Amygdala (tissue), 56 donors: ENCODE measurements around the gene FBXL19.
"Not testable (repeated sequence)": the region's sequence is repeated elsewhere in the genome, so short reads cannot be mapped to it uniquely, and the experiment has no call there.

ENCODE experiments used
- DNase-seq, 56 donors: peaks; one replicate each; lab custom pipeline; 2025; lab: John Stamatoyannopoulos, UW

FBXL19 gene

GRCh38 chr16:30921459-30921747 lies 2.0 kb upstream of the FBXL19 start:
- no peak for DNase-seq

DNA sequence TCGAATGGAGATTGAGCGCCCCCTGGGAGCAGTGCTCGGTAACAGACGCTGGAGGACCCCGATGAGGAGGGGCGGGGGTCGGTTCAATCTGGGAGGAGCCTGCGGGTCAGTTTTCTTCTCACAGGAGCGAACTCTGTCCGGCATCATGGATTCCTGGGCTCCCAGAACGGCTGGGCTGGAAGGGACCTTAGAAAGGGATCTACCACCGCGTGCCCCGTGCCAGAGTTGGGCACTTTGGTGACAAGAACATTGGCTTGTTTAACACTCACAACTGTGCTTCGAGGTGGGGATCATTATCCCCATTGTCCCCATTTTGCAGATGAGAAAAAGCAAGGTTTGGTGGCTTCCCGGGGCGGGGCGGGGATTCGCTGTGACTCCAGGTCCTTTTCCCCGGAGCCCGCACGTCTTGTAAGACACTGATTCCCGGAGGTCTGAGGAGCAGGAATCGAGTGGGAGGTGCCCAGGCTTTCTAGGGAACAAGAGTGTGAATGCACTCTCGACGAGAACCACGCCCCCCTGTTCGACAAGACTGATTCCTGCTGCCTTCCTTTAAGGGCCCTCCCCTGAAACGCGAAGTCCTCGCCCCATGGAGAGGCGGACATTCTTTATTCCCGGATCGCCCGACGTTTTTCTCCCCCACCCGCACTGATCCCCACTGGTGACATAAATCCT lies 1.5 kb upstream of the FBXL19 start:
- peak in 55 of 56 donors; percentile 13 to 96 (median 77) for DNase-seq

GRCh38 chr16:30922420-30922959 lies 882 bp upstream of the FBXL19 start:
- peak; percentile 92 to 100 (median 100) for DNase-seq

- DNase-seq, result peak; percentile 88 to 100 (median 99)
These were observed 324 bp upstream of the FBXL19 start for GRCh38 chr16:30922960-30923535.

- peak in 2 of 56 donors; percentile 60 to 63 for DNase-seq
These were observed 922 bp downstream of the FBXL19 start for GRCh38 chr16:30924076-30924912.

- DNase-seq, result no peak
These were observed 1.7 kb downstream of the FBXL19 start for GRCh38 chr16:30924913-30925631.

GRCh38 chr16:30925632-30925987 lies 2.2 kb downstream of the FBXL19 start:
- no peak for DNase-seq

- no peak for DNase-seq
These were observed 2.8 kb downstream of the FBXL19 start for GRCh38 chr16:30925995-30926811.

DNA sequence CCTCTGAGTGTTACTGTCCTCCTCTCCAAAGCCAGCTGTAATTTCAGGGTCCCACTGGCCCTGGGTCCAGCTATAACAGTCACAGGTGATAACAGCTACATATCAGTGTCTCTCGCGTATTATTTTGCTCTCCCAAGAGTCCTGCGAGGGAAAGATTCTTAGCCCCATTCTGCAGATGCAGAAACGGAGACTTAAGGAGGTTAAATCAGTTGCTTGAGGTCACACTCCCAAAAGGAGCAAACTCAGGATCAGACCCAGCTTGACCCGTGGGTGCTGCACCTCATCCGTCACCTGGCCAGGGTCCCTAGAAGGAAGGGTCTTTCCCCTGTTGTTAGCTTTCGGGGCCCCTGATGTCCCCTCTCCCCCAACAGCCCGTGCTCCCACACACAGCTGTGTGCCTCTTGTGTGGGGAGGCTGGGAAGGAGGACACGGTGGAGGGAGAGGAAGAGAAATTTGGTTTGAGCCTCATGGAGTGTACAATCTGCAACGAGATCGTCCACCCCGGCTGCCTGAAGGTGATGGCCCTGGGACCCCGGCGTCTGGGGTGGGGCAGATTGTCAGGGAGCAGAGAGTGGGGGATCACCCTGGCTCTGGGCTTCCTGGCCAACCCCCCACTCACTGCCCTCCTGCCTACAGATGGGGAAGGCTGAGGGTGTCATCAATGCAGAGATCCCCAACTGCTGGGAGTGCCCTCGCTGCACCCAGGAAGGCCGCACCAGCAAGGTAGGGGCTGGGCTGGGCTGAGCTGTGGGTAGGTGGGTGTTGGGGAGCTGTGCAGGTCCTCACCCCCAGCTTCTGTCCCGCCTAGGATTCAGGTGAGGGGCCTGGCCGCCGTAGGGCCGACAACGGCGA lies 3.8 kb downstream of the FBXL19 start:
- no peak for DNase-seq

DNA sequence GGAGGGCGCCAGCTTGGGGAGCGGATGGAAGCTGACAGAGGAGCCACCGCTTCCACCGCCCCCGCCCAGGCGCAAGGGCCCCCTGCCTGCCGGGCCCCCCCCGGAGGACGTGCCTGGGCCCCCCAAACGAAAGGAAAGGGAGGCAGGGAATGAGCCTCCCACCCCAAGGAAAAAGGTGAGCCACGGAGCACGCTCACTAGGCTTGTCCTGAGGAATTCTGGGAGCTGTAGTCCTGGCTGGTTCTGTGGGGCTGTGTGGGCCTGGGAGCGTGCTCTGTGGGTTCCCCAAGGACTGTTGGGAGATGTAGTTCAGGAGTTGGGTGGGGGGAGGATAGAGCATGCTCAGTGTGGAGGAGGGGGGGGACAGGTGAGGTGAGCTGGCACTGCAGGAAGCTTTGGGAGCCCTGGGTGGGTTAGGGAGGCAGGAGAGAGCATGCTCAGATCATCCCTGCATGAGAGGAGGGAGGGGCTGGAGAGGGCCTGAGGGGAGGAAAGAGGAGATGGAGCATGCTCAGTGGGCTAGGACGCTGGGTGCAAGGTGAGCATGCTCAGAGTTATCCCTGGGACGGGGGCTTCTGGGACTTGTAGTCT lies 4.5 kb downstream of the FBXL19 start:
- peak in 46 of 56 donors; percentile 39 to 88 (median 68) for DNase-seq

DNA sequence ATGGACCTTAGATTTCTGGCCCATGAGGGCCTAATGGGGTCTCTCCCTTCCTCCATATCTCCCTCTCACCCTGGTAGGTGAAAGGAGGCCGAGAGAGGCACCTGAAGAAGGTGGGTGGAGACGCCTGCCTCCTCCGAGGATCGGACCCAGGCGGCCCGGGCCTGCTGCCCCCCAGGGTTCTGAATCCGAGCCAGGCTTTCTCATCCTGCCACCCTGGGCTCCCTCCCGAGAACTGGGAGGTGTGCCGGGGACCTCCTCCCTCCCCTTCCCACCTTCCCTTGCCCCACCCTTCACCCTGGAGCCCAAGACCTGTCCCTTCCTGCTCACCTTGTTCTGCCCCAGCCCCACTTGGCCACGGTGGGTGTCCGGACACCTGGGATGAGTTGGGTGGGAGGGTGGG lies 5.0 kb downstream of the FBXL19 start:
- no peak for DNase-seq

DNA sequence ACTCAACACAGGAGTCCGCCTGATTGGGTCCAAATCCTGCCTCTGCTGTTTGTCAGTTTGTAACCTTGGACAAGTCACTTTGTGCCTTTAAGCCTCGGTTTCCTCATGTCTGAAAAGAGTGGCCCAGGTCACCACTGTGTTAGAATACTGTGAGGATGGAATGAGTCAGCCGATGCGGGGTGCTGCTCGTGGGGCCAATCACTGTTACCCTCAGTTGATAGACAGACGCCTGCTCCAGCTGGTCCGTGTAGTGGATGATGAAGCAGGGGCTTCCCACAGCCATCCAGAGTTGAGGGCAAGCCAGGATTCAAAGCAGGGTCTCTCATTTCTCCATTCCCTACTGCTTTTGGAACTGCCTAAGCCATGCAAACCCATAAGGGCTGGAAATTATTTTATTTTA lies 5.8 kb downstream of the FBXL19 start:
- DNase-seq, result no peak

DNA sequence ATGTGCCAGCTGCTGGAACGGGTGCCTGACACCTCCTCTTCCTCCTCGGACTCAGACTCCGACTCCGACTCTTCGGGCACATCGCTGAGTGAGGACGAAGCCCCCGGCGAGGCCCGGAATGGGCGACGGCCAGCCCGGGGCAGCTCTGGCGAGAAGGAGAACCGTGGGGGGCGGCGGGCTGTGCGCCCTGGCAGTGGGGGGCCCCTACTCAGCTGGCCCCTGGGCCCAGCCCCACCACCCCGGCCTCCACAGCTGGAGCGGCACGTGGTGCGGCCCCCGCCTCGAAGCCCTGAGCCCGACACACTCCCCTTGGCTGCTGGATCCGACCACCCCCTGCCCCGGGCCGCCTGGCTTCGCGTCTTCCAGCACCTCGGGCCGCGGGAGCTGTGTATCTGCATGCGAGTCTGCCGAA lies 6.8 kb downstream of the FBXL19 start:
- no peak for DNase-seq

GRCh38 chr16:30931068-30931650 lies 7.8 kb downstream of the FBXL19 start:
- DNase-seq, result no peak

DNA sequence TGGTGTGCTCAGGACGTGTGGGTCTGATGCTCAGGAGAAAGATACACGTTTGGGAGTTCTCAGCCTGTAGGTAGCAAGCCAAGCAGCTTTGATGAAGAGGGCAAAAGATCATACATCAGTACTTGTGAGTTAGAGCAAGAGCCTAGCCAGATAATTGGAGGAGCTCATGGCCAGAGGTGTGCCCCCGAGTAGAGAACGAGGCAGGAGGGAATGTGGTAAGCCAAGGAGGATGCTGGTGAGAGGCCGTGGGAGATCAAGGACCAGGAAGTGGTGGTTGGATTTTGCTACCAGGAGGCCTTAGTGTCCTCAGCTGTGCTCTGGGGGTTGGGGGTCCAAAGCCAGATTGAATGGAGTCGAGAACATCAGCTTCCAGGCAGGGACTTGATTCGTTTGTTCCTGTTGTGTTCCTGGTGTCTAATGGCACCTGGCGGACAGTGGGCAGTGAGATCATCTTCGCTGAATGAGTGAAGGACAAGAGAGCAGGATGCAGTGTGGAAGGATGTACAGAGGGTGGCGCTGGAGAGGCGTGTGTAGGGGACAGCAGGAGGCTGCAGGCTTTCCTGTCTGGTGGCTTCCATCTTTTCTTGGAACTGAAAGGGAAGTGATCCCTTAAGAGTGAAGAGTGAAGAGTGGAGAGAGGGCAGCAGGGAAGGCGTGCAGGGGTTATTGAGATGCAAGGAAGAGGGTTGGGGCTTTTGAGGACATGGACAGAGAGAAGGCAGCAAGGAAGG lies 11.6 kb downstream of the FBXL19 start:
- peak in 18 of 56 donors; percentile 9 to 51 (median 20) for DNase-seq

- DNase-seq, result no peak
These were observed 14.3 kb downstream of the FBXL19 start for GRCh38 chr16:30937692-30938091.

DNA sequence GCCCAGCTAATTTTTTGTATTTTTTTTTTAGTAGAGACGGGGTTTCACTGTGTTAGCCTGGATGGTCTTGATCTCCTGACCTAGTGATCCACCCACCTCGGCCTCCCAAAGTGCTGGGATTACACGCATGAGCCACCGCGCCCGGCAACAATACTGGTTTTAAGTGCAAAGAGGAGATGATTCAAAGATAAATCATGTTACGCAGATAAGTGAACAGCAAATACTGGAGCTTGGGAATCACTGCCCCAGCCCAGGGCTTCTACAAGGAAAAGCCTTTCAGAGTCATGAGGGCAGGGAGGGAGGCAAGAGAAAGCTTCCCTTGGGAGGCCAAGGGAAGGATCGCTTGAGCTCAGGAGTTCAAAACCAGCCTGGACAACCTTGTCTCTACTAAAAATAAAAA lies 16.2 kb downstream of the FBXL19 start:
- not testable (repeated sequence) for DNase-seq
